K562 (cell line): Measurements from ENCODE around the gene ZNF544. TPM values are rescaled to one million over a fixed set of nuclear protein-coding genes. Genes with fewer than 3 reads are reported as not detected.

Experiments
- CBFA2T3 ChIP-seq: fragments of 450-650 bp; IDR thresholded peaks from 2 replicates; pipeline ENCODE4 v1.6.1; 2017
- COPS2 ChIP-seq: fragments of 450-650 bp; conservative IDR thresholded peaks from 2 replicates; pipeline ENCODE4 v1.6.1; 2016; ENCODE audit warnings: mild to moderate bottlenecking, moderate library complexity
- HDAC1 ChIP-seq, 2 experiments: fragments of 450-650 bp; IDR thresholded peaks; 2 replicates each; pipeline ENCODE4 v1.6.1; 2016 to 2017; ENCODE audit warnings: inconsistent platforms in 1 of 2, mild to moderate bottlenecking in 1 of 2, moderate library complexity in 1 of 2
- KHSRP ChIP-seq: fragments of 450-650 bp; IDR thresholded peaks from 2 replicates; pipeline ENCODE4 v1.6.1; 2017
- MED1 ChIP-seq: sonication (generic); formaldehyde crosslinking; IDR thresholded peaks from 2 replicates; pipeline ENCODE4 v1.8.1; 2023; ENCODE audit warnings: missing genetic modification reagents, borderline replicate concordance
- NFATC3 ChIP-seq: fragments of 450-650 bp; IDR thresholded peaks from 2 replicates; pipeline ENCODE4 v1.6.1; 2017; ENCODE audit warnings: mild to moderate bottlenecking
- NFIC ChIP-seq: fragments of 450-650 bp; IDR thresholded peaks from 2 replicates; pipeline ENCODE4 v1.6.1; 2017; ENCODE audit warnings: mild to moderate bottlenecking, inconsistent platforms
- NR2F6 ChIP-seq: fragments of 450-650 bp; formaldehyde crosslinking; IDR thresholded peaks from 2 replicates; pipeline ENCODE4 v1.4.0; 2020; ENCODE audit warnings: mild to moderate bottlenecking
- OTX1 ChIP-seq: fragments of 450-650 bp; formaldehyde crosslinking; IDR thresholded peaks from 2 replicates; pipeline ENCODE4 v1.4.0; 2022; ENCODE audit warnings: mild to moderate bottlenecking
- TARDBP ChIP-seq: fragments of 450-650 bp; IDR thresholded peaks from 2 replicates; pipeline ENCODE4 v1.6.1; 2016
- TBL1XR1 ChIP-seq, 2 experiments: IDR thresholded peaks; 2 replicates each; pipeline ENCODE4 v1.6.1; 2012; ENCODE audit warnings: improper control_type of control experiment in 2 of 2, low read length in 2 of 2, mild to moderate bottlenecking in 1 of 2
- ZNF184 ChIP-seq: sonication (generic); formaldehyde crosslinking; IDR thresholded peaks from 2 replicates; pipeline ENCODE4 v1.5.0; 2020; ENCODE audit warnings: missing genetic modification reagents
- ZNF23 ChIP-seq: fragments of 250-450 bp; sonication (Bioruptor Pico); IDR thresholded peaks from 2 replicates; pipeline ENCODE4 v1.4.0; 2020; ENCODE audit warnings: mild to moderate bottlenecking
- ZNF24 ChIP-seq: fragments of 450-650 bp; IDR thresholded peaks from 2 replicates; pipeline ENCODE4 v1.6.1; 2016
- ZNF707 ChIP-seq: fragments of 250-450 bp; sonication (Bioruptor Pico); conservative IDR thresholded peaks from 2 replicates; pipeline ENCODE4 v1.8.0; 2022; ENCODE audit warnings: inconsistent platforms, mild to moderate bottlenecking, moderate library complexity
- polyA plus RNA-seq, 8 experiments: library from polyadenylated mRNA; depleted of rRNA in 4 of 8; stranded (reverse) in 5 of 8; unstranded in 3 of 8; fragments of >200 nt; fragmentation: Nextera tagmentation in 2 of 8; fragmentation: Illumina TruSeq in 1 of 8; extraction: Ambion mirVana in 2 of 8; extraction: Trizol in 1 of 8; gene quantifications; 2 replicates each; pipeline versions ENCODE4 v1.2.1 to v1.2.3, GENCODE V29; 2011 to 2014; ENCODE audit warnings: inconsistent platforms in 1 of 8, missing spikeins in 1 of 8
- total RNA-seq, 7 experiments: library from RNA; depleted of rRNA in 6 of 7; stranded (reverse); fragments of >200 nt in 6 of 7; fragmentation: Illumina TruSeq in 2 of 7; extraction: Trizol in 2 of 7; gene quantifications; 2 replicates each; pipeline versions ENCODE4 v1.2.1 to v1.2.3, GENCODE V29; 2011 to 2021; ENCODE audit warnings: low replicate concordance in 1 of 7
- TF ChIP-seq, protein P1 (sequence below), 2 experiments: fragments of 450-650 bp; IDR thresholded peaks; 2 replicates each; pipeline ENCODE4 v1.6.1; 2016; ENCODE audit warnings: mild to moderate bottlenecking in 2 of 2, borderline replicate concordance in 1 of 2, low read depth in 1 of 2, moderate library complexity in 1 of 2
- TF ChIP-seq, protein P2 (sequence below): sonication (generic); formaldehyde crosslinking; IDR thresholded peaks from 2 replicates; pipeline ENCODE4 v1.5.0; 2020; ENCODE audit warnings: missing genetic modification reagents
- TF ChIP-seq, protein P3 (sequence below): fragments of 250-450 bp; sonication (Bioruptor Pico); IDR thresholded peaks from 2 replicates; pipeline ENCODE4 v1.8.0; 2022; ENCODE audit warnings: moderate library complexity, mild to moderate bottlenecking, inconsistent platforms
- TF ChIP-seq, protein P4 (sequence below): fragments of 250-450 bp; sonication (Bioruptor Pico); IDR thresholded peaks from 2 replicates; pipeline ENCODE4 v1.4.0; 2020; ENCODE audit warnings: mild to moderate bottlenecking

Gene ZNF544
- total and polyA plus RNA-seq, 9 of the 15 experiments (the other 6 are each of a cell fraction or from before 2014, with no cell fraction given): 23.6 to 59.0 (median 41.4) TPM

DNA sequence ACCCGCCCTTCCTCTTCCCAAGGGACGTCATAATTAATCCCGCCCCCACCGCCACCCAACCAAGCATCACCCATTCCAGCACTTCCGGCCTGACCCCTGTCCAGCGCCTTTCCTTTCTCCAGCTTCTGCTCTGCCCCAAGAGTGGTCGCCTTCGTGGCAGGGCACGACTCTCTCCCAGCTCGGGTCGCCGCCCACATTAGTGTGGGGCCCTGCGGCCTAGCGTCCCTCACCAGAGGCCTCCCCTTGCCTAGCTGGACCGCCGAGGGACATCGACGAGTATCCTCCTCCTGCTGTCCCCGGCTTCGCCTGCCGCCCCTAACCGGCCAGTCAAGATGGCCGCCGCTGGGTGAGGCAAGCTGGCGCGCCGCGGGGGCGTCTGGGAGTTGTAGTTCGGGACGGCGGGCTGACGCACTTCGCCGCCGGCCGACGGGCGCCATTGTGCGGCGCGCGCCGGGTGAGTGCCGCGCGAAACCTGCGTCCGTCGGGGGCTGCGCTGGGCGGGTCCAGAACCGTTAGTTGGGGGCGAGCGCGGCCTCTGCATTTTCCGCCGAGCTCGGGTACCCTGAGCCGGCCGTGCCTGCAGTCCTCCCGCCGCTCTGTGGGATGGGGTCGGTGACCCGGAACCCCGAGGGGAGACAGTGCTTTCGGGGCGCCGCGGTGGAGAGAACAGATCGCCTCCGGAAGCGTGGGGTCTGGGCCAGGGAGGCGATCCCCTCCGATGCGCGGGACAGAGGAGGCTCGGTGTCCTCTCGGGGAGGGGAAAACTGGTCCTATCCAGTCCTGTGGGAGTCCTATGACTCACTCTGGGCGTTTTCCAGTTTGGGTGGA is 45.5 kb upstream of the ZNF544 start, which contains the start of gene ZNF274 (continued):
- TF ChIP-seq, protein P1, sequence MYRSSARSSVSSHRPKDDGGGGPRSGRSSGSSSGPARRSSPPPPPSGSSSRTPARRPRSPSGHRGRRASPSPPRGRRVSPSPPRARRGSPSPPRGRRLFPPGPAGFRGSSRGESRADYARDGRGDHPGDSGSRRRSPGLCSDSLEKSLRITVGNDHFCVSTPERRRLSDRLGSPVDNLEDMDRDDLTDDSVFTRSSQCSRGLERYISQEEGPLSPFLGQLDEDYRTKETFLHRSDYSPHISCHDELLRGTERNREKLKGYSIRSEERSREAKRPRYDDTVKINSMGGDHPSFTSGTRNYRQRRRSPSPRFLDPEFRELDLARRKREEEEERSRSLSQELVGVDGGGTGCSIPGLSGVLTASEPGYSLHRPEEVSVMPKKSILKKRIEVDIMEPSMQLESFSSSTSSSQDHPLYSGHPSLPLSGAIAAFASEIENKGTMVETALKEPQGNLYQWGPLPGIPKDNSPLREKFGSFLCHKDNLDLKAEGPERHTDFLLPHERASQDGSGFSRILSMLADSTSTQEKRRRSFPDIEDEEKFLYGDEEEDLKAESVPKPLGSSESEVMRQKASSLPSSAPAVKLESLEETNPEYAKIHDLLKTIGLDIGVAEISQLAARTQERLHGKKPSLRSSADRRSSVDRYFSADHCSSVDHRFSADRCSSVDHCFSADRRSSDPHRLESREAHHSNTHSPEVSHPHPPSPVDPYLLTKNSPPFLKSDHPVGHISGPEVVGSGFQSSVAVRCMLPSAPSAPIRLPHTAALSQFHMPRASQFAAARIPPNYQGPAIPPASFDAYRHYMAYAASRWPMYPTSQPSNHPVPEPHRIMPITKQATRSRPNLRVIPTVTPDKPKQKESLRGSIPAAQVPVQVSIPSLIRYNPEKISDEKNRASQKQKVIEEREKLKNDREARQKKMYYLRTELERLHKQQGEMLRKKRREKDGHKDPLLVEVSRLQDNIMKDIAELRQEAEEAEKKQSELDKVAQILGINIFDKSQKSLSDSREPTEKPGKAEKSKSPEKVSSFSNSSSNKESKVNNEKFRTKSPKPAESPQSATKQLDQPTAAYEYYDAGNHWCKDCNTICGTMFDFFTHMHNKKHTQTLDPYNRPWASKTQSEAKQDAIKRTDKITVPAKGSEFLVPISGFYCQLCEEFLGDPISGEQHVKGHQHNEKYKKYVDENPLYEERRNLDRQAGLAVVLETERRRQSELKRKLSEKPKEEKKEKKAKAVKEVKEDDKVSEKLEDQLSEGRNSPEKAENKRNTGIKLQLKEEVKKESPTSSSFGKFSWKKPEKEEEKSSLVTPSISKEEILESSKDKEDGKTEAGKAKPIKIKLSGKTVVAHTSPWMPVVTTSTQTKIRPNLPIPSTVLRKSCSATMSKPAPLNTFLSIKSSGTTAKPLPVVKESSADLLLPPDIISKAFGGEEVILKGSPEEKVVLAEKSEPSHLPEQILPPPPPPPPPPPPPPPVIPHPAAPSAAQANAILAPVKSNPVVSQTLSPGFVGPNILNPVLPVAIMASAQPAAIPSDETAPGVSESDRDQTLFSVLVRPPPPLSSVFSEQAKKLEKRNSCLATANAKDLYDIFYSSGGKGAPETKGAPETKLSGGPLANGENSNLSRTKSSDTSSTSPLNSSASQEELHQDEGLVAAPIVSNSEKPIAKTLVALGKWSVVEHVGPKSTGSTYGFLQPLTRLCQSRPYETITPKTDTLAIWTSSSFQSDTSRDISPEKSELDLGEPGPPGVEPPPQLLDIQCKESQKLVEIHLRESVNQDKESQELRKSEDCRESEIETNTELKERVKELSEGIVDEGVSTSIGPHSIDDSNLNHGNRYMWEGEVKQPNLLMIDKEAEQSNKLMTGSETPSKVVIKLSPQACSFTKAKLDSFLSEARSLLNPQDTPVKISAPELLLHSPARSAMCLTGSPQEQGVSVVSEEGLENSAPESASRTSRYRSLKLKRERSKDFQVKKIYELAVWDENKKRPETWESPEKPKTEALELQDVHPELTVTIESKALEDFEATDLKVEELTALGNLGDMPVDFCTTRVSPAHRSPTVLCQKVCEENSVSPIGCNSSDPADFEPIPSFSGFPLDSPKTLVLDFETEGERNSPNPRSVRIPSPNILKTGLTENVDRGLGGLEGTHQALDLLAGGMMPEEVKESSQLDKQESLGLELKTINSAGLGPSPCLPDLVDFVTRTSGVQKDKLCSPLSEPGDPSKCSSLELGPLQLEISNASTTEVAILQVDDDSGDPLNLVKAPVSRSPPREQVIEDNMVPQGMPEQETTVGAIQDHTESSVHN (IDR thresholded peaks at IDR 0.05; ENCODE audit: borderline replicate concordance in 1 of 2, low read depth in 1 of 2): no peak
- TF ChIP-seq HDAC1 (IDR thresholded peaks at IDR 0.05) (peak in 1 of 2 experiments; percentile 40; a peak in 1 of 4 replicates), TBL1XR1 (IDR thresholded peaks at IDR 0.05; ENCODE audit: low read length in 2 of 2) (no peak; a peak in 2 of 4 replicates), NR2F6 (CRISPR knock-in tag) (no peak), KHSRP (no peak), ZNF184 (no peak), NFIC (0 out of 2 replicates have a peak, but pooled peaks have one; percentile 30), OTX1 (CRISPR knock-in tag) (peak; percentile 74), CBFA2T3 (no peak), ZNF707 (CRISPR knock-in tag) (no peak), TARDBP (peak; percentile 36; the same call in 1 of the 2 replicates), COPS2 (no peak), ZNF23 (CRISPR knock-in tag) (no peak), ZNF24 (no peak; the same call in 1 of the 2 replicates), MED1 (no peak), NFATC3 (no peak)
- TF ChIP-seq, protein P2, sequence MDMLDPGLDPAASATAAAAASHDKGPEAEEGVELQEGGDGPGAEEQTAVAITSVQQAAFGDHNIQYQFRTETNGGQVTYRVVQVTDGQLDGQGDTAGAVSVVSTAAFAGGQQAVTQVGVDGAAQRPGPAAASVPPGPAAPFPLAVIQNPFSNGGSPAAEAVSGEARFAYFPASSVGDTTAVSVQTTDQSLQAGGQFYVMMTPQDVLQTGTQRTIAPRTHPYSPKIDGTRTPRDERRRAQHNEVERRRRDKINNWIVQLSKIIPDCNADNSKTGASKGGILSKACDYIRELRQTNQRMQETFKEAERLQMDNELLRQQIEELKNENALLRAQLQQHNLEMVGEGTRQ (CRISPR knock-in tag): no peak
- TF ChIP-seq, protein P3, sequence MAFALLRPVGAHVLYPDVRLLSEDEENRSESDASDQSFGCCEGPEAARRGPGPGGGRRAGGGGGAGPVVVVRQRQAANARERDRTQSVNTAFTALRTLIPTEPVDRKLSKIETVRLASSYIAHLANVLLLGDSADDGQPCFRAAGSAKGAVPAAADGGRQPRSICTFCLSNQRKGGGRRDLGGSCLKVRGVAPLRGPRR: no peak
- TF ChIP-seq, protein P4, sequence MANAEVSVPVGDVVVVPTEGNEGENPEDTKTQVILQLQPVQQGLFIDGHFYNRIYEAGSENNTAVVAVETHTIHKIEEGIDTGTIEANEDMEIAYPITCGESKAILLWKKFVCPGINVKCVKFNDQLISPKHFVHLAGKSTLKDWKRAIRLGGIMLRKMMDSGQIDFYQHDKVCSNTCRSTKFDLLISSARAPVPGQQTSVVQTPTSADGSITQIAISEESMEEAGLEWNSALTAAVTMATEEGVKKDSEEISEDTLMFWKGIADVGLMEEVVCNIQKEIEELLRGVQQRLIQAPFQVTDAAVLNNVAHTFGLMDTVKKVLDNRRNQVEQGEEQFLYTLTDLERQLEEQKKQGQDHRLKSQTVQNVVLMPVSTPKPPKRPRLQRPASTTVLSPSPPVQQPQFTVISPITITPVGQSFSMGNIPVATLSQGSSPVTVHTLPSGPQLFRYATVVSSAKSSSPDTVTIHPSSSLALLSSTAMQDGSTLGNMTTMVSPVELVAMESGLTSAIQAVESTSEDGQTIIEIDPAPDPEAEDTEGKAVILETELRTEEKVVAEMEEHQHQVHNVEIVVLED (CRISPR knock-in tag): peak; percentile 86
